Measurements from ENCODE around the gene CASK.
A peak's percentile ranks its signal among the peaks of the same experiment; 100 is the strongest.

CASK gene

GRCh38 chrX:41761702-41762101 lies 161.7 kb downstream of the CASK start:
- FAIRE-seq: no peak
- TF ChIP-seq POLR2A (IDR thresholded peaks at IDR 0.05; ENCODE audit: low read depth, low read length) (no peak), PAX5 (IDR thresholded peaks at IDR 0.05; ENCODE audit: insufficient read depth, low read length, severe bottlenecking) (no peak), POU2F2 (IDR thresholded peaks at IDR 0.05; ENCODE audit: low read depth, low read length) (no peak), POLR2AphosphoS5 (IDR thresholded peaks at IDR 0.05; ENCODE audit: low read depth, low read length) (no peak), SPI1 (IDR thresholded peaks at IDR 0.05; ENCODE audit: low read depth, low read length) (no peak), TAF1 (IDR thresholded peaks at IDR 0.05; ENCODE audit: low read depth, low read length) (no peak)
- DNase-seq (ENCODE audit: insufficient read length, low spot score): no peak

- DNase-seq (ENCODE audit: insufficient read length, low spot score): no peak
- no peak for TF ChIP-seq TAF1 (IDR thresholded peaks at IDR 0.05; ENCODE audit: low read depth, low read length)
- TF ChIP-seq PAX5 (IDR thresholded peaks at IDR 0.05; ENCODE audit: insufficient read depth, low read length, severe bottlenecking): no peak
- no peak for TF ChIP-seq POLR2A (IDR thresholded peaks at IDR 0.05; ENCODE audit: low read depth, low read length)
- TF ChIP-seq POU2F2 (IDR thresholded peaks at IDR 0.05; ENCODE audit: low read depth, low read length): no peak
- no peak for TF ChIP-seq POLR2AphosphoS5 (IDR thresholded peaks at IDR 0.05; ENCODE audit: low read depth, low read length)
- no peak for TF ChIP-seq SPI1 (IDR thresholded peaks at IDR 0.05; ENCODE audit: low read depth, low read length)
- no peak for FAIRE-seq
Measured at GRCh38 chrX:41761169-41761568, 162.2 kb downstream of the CASK start.

- FAIRE-seq (peak; percentile 80), DNase-seq (ENCODE audit: insufficient read length, low spot score) (peak; percentile 2)
- TF ChIP-seq POLR2A (IDR thresholded peaks at IDR 0.05; ENCODE audit: low read depth, low read length): no peak
Measured at GRCh38 chrX:41759817-41760216, 163.5 kb downstream of the CASK start.

- no peak for FAIRE-seq
- TF ChIP-seq PAX5 (IDR thresholded peaks at IDR 0.05; ENCODE audit: insufficient read depth, low read length, severe bottlenecking) (no peak), TAF1 (IDR thresholded peaks at IDR 0.05; ENCODE audit: low read depth, low read length) (no peak), POU2F2 (IDR thresholded peaks at IDR 0.05; ENCODE audit: low read depth, low read length) (no peak), POLR2AphosphoS5 (IDR thresholded peaks at IDR 0.05; ENCODE audit: low read depth, low read length) (no peak)
- no peak for DNase-seq (ENCODE audit: insufficient read length, low spot score)
Measured at GRCh38 chrX:41758401-41758800, 165.0 kb downstream of the CASK start.

GRCh38 chrX:41750716-41751115 lies 172.6 kb downstream of the CASK start:
- DNase-seq (ENCODE audit: insufficient read length, low spot score) (no peak), FAIRE-seq (no peak)
- TF ChIP-seq POU2F2 (IDR thresholded peaks at IDR 0.05; ENCODE audit: low read depth, low read length): no peak
- TF ChIP-seq POLR2A (IDR thresholded peaks at IDR 0.05; ENCODE audit: low read depth, low read length): no peak
- no peak for TF ChIP-seq PAX5 (IDR thresholded peaks at IDR 0.05; ENCODE audit: insufficient read depth, low read length, severe bottlenecking)
- TF ChIP-seq SPI1 (IDR thresholded peaks at IDR 0.05; ENCODE audit: low read depth, low read length): no peak
- no peak for TF ChIP-seq TAF1 (IDR thresholded peaks at IDR 0.05; ENCODE audit: low read depth, low read length)
- TF ChIP-seq POLR2AphosphoS5 (IDR thresholded peaks at IDR 0.05; ENCODE audit: low read depth, low read length): no peak

DNA sequence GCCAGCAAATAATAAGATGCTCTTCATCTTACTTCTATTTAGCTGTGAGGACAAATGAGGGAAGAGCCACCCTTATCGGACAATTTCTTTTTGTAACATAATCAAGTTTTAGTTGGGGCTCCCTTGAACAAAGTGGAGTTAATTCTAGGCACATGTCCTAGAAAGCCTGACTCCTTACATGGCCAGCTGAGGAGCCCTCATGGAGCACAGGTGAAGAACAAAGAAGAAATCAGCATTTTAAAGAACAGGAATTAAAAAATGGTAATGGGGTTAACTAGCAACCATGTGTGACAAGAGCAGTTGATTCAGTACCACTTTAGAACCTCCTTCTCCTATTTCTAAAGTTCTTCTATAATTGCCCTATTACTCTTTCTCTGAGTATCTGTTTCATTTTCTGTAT lies 183.5 kb downstream of the CASK start:
- DNase-seq (ENCODE audit: insufficient read length, low spot score) (no peak), FAIRE-seq (no peak)
- TF ChIP-seq TAF1 (IDR thresholded peaks at IDR 0.05; ENCODE audit: low read depth, low read length) (no peak), POU2F2 (IDR thresholded peaks at IDR 0.05; ENCODE audit: low read depth, low read length) (no peak), POLR2A (IDR thresholded peaks at IDR 0.05; ENCODE audit: low read depth, low read length) (no peak), SPI1 (IDR thresholded peaks at IDR 0.05; ENCODE audit: low read depth, low read length) (no peak)

DNA sequence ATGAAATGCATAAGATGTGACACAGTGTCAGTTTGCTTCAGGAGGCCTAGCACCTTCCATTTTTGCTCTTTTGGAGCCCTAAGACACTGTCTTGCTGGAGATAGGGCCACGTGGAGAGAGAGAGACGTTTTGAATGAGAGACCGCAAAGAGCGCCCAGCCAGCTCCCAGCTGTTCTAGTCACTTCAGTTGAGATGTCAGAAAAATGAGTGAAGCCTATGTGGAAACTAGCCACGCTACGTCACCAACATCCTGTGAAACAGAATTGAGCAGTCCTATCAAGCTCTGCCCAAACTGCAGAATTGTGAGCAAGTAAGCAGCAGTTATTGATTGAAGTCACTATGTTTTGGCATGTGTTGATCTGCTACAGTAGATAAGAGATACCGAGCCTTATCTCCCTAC lies 186.3 kb downstream of the CASK start:
- no peak for FAIRE-seq
- TF ChIP-seq POLR2A (IDR thresholded peaks at IDR 0.05; ENCODE audit: low read depth, low read length) (no peak), PAX5 (IDR thresholded peaks at IDR 0.05; ENCODE audit: insufficient read depth, low read length, severe bottlenecking) (no peak), POU2F2 (IDR thresholded peaks at IDR 0.05; ENCODE audit: low read depth, low read length) (no peak), POLR2AphosphoS5 (IDR thresholded peaks at IDR 0.05; ENCODE audit: low read depth, low read length) (no peak), TAF1 (IDR thresholded peaks at IDR 0.05; ENCODE audit: low read depth, low read length) (no peak), SPI1 (IDR thresholded peaks at IDR 0.05; ENCODE audit: low read depth, low read length) (no peak)
- no peak for DNase-seq (ENCODE audit: insufficient read length, low spot score)

- FAIRE-seq: peak; percentile 82
- no peak for DNase-seq (ENCODE audit: insufficient read length, low spot score)
- TF ChIP-seq SPI1 (IDR thresholded peaks at IDR 0.05; ENCODE audit: low read depth, low read length) (no peak), PAX5 (IDR thresholded peaks at IDR 0.05; ENCODE audit: insufficient read depth, low read length, severe bottlenecking) (no peak), POLR2A (IDR thresholded peaks at IDR 0.05; ENCODE audit: low read depth, low read length) (no peak), TAF1 (IDR thresholded peaks at IDR 0.05; ENCODE audit: low read depth, low read length) (no peak), POU2F2 (IDR thresholded peaks at IDR 0.05; ENCODE audit: low read depth, low read length) (no peak), POLR2AphosphoS5 (IDR thresholded peaks at IDR 0.05; ENCODE audit: low read depth, low read length) (no peak)
Measured at GRCh38 chrX:41734530-41734929, 188.8 kb downstream of the CASK start.

DNA sequence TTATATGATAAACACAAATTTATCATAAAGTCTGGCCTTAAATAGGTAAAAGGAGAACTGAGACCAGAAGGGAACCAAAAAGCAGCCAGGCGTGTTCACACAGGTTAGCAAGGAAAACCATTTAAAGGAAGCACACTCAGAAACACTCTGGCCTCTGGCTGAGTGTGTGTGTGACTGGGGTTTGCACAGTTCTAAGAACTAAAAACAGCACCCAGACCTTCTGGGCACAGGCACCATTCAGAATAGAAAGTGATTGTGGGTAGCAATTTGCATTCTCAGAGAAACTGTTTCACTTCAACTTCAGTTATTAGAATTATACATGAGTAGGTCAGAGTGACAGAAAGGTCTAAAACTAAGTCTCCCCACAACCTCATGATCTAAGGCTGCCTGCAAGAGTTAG lies 189.4 kb downstream of the CASK start:
- TF ChIP-seq POLR2AphosphoS5 (IDR thresholded peaks at IDR 0.05; ENCODE audit: low read depth, low read length) (no peak), POU2F2 (IDR thresholded peaks at IDR 0.05; ENCODE audit: low read depth, low read length) (peak; percentile 95), SPI1 (IDR thresholded peaks at IDR 0.05; ENCODE audit: low read depth, low read length) (peak; percentile 93), PAX5 (IDR thresholded peaks at IDR 0.05; ENCODE audit: insufficient read depth, low read length, severe bottlenecking) (peak; percentile 85), TAF1 (IDR thresholded peaks at IDR 0.05; ENCODE audit: low read depth, low read length) (no peak)
- FAIRE-seq (peak; percentile 97), DNase-seq (ENCODE audit: insufficient read length, low spot score) (peak; percentile 8)

DNA sequence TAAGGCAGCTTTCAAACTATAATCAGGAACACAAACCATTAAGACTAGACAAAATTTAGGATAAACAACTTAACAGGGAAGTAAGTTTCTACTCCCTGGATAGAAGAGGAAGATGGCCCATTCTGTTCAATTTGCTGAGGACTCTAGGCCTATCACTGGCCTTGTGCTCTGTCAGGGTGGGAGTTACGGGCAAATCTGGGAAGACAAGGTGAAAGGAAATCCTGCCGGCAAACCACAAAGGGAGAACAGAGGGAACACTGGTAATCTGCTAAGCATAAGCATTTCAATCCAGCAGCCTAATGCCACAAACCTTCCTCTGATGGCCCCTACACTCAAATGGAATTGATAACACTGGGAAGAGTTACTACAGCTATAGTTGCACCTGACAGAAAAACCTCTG lies 191.1 kb downstream of the CASK start:
- DNase-seq (ENCODE audit: insufficient read length, low spot score) (no peak), FAIRE-seq (peak; percentile 61)
- TF ChIP-seq POLR2A (IDR thresholded peaks at IDR 0.05; ENCODE audit: low read depth, low read length) (no peak), TAF1 (IDR thresholded peaks at IDR 0.05; ENCODE audit: low read depth, low read length) (no peak), POLR2AphosphoS5 (IDR thresholded peaks at IDR 0.05; ENCODE audit: low read depth, low read length) (no peak), POU2F2 (IDR thresholded peaks at IDR 0.05; ENCODE audit: low read depth, low read length) (no peak), SPI1 (IDR thresholded peaks at IDR 0.05; ENCODE audit: low read depth, low read length) (no peak), PAX5 (IDR thresholded peaks at IDR 0.05; ENCODE audit: insufficient read depth, low read length, severe bottlenecking) (no peak)
